ENCODE results near the gene BICD1. TPM values are rescaled to one million over a fixed set of nuclear protein-coding genes. Genes with fewer than 3 reads are reported as not detected.

Gene BICD1
- total RNA-seq: 4.7 and 6.2 TPM in 2 replicates

DNA sequence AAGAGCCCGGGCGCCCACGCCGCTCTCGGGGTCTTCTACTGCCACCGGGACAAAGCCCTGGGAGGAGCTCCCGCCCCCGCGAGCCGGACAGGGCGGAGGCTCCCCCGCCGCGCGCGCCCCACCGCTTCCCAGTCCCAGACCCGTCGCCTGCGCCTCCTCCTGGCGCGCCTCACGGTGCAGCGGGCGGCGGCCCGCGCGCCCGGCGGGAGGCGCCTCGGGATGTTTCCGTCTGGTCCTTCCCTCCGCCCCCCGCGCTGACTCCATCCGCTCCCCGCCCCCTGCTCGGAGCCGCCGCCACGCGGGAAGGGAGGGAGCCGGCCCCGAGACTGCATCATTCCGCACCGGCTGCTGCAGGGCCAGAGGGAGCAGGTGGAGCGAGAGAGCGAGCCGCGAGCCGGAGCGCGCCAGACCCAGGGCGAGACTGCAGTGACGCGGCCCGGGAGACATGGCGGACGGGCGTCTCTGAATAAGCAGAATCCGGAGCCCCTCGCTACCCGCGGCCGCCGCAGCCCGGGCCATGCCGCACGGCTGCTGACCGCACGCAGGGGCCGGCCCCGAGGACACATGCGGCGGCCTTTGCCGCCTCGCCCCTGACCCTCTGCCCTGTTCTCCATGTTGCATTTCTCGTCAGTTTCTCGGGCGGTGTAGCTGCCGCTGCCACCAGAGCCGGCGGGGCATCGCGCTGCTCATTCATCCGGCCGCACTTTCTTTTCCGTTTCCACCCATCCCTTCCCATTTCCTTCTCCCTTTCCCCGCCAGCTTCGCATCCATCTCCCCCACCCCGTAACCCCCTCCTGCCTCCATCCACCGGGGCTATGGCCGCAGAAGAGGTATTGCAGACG, at the start of gene BICD1:
BICD1 (plus strand) TSS at position 331 of the 842 bp plus-strand sequence; CDS start at position 816, 485 bp downstream.

DNA sequence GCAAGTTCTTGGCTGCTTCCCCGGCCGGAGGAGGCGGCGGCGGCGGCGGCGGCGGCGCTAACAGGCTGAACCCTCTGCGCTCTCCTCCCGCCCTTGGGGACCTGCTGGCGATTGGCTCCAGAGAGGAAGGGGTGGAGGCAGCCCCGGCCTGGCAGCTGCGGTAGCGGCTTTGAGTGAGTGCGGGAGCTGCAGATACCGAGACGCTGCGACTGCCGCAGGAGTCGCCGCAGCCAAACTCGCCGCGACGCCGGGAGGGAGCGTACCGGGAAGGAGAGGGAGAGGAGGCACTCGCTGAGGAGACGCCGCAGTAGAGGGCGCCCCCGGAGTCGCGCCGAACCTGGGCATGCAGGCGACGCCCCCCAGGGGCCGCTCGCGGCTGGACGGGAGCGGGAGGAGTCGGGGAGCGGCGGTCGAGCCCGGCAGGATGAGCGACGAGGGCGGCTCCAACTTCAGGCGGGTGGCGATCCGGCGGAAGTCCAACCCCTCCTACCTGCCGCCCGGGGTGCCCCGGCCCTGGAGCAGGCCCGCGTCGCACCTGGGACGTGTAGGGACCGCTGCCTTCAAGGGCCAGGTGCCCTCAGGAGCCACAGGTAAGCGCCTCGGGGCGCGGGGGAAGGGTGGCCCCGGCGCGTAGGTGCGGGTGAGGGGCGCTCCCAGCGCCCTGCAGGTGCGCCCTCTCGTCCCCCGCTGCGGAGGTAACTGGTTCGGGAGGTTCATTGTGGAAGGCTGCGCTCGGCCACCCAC, 292.9 kb downstream of the BICD1 start, which contains the start of gene FGD4:
FGD4 (plus strand) TSS at position 189 of the 744 bp plus-strand sequence.

Other genes starting within 250 kb of the BICD1 start
- gene RESF1, start 147.4 kb upstream of the BICD1 start, total RNA-seq: 22.4 and 22.7 TPM in 2 replicates

Measured in bronchus fibroblast of lung (primary cell).